H9 (cell line): ENCODE results near the gene ITPA. TPM values are rescaled to one million over a fixed set of nuclear protein-coding genes. Genes with fewer than 3 reads are reported as not detected.

Source experiments
- DNase-seq: peaks from one replicate; pipeline ENCODE4 v3.0.0-alpha.2; 2017
- H2AFZ ChIP-seq: one replicate; pipeline ENCODE4 v1.6.1; 2013; ENCODE audit warnings: mild to moderate bottlenecking, low read length, control low read depth, moderate library complexity
- H2AK5ac ChIP-seq: 2 replicates; pipeline ENCODE4 v1.6.1; 2013; ENCODE audit warnings: low read length, control low read depth, mixed read lengths; ENCODE audit not compliant: insufficient read length
- H2BK120ac ChIP-seq: one replicate; pipeline ENCODE4 v1.6.1; 2013; ENCODE audit warnings: low read depth, mild to moderate bottlenecking, low read length, control low read depth, inconsistent platforms; ENCODE audit not compliant: poor library complexity, severe bottlenecking
- H2BK12ac ChIP-seq: 2 replicates; pipeline ENCODE4 v1.6.1; 2013; ENCODE audit warnings: low read length, control low read depth, mixed read lengths, low read depth; ENCODE audit not compliant: insufficient read length
- H2BK15ac ChIP-seq: 2 replicates; pipeline ENCODE4 v1.6.1; 2013; ENCODE audit warnings: low read depth, low read length, control low read depth
- H2BK20ac ChIP-seq: one replicate; pipeline ENCODE4 v1.6.1; 2013; ENCODE audit warnings: low read depth, mild to moderate bottlenecking, low read length, control low read depth, inconsistent platforms; ENCODE audit not compliant: poor library complexity, severe bottlenecking
- H2BK5ac ChIP-seq: 2 replicates; pipeline ENCODE4 v1.6.1; 2013; ENCODE audit warnings: low read length, control low read depth, mixed read lengths; ENCODE audit not compliant: insufficient read length
- H3K14ac ChIP-seq: 2 replicates; pipeline ENCODE4 v1.6.1; 2013; ENCODE audit warnings: low read length, control low read depth; ENCODE audit not compliant: insufficient read depth
- H3K18ac ChIP-seq: 2 replicates; pipeline ENCODE4 v1.6.1; 2013; ENCODE audit warnings: low read depth, mild to moderate bottlenecking, mixed read lengths, low read length, control low read depth; ENCODE audit not compliant: insufficient read length
- H3K23ac ChIP-seq: 2 replicates; pipeline ENCODE4 v1.6.1; 2013; ENCODE audit warnings: low read length, control low read depth, mixed read lengths, low read depth; ENCODE audit not compliant: insufficient read length
- H3K23me2 ChIP-seq: 2 replicates; pipeline ENCODE4 v1.6.1; 2013; ENCODE audit warnings: low read depth, mild to moderate bottlenecking, mixed read lengths, low read length, control low read depth; ENCODE audit not compliant: insufficient read length, poor library complexity, severe bottlenecking
- H3K27ac ChIP-seq: 2 replicates; pipeline ENCODE4 v1.5.1; 2013; ENCODE audit warnings: low read length, control low read depth, mixed read lengths, low read depth; ENCODE audit not compliant: insufficient read length
- H3K27me3 ChIP-seq: 2 replicates; pipeline ENCODE4 v1.6.1; 2013; ENCODE audit warnings: low read length, control low read depth, inconsistent platforms; ENCODE audit not compliant: insufficient read depth
- H3K4ac ChIP-seq: 2 replicates; pipeline ENCODE4 v1.6.1; 2013; ENCODE audit warnings: low read depth, mild to moderate bottlenecking, control low read depth, inconsistent platforms, low read length, moderate library complexity
- H3K4me1 ChIP-seq: 2 replicates; pipeline ENCODE4 v1.6.1; 2013; ENCODE audit warnings: low read length, control low read depth, inconsistent platforms; ENCODE audit not compliant: insufficient read depth
- H3K4me2 ChIP-seq: 2 replicates; pipeline ENCODE4 v1.6.1; 2013; ENCODE audit warnings: low read length, control low read depth, mixed read lengths; ENCODE audit not compliant: insufficient read length, insufficient read depth
- H3K56ac ChIP-seq: 2 replicates; pipeline ENCODE4 v1.6.1; 2013; ENCODE audit warnings: low read depth, mild to moderate bottlenecking, mixed read lengths, low read length, control low read depth; ENCODE audit not compliant: insufficient read length
- H3K79me1 ChIP-seq: 2 replicates; pipeline ENCODE4 v1.6.1; 2013; ENCODE audit warnings: low read depth, mild to moderate bottlenecking, moderate library complexity, low read length, control low read depth, inconsistent platforms; ENCODE audit not compliant: insufficient read depth, poor library complexity, severe bottlenecking
- H3K79me2 ChIP-seq: 2 replicates; pipeline ENCODE4 v1.6.1; 2013; ENCODE audit warnings: low read length, control low read depth, inconsistent platforms; ENCODE audit not compliant: insufficient read depth
- H3K9ac ChIP-seq: 2 replicates; pipeline ENCODE4 v1.6.1; 2013; ENCODE audit warnings: low read length, control low read depth, mixed read lengths; ENCODE audit not compliant: insufficient read length; ENCODE audit errors: extremely low read depth
- H3K9me3 ChIP-seq: one replicate; pipeline ENCODE4 v1.6.1; 2013; ENCODE audit warnings: low read depth, low read length, inconsistent platforms; ENCODE audit not compliant: control insufficient read depth
- H3T11ph ChIP-seq: one replicate; pipeline ENCODE4 v1.6.1; 2013; ENCODE audit warnings: mild to moderate bottlenecking, low read length, control low read depth, inconsistent platforms
- H4K20me1 ChIP-seq: one replicate; pipeline ENCODE4 v1.6.1; 2013; ENCODE audit not compliant: control insufficient read depth, insufficient read length, insufficient read depth
- H4K5ac ChIP-seq: 2 replicates; pipeline ENCODE4 v1.6.1; 2013; ENCODE audit warnings: low read depth, mild to moderate bottlenecking, mixed read lengths, low read length, control low read depth; ENCODE audit not compliant: insufficient read length
- H4K8ac ChIP-seq: replicated peaks from 2 replicates; pipeline ENCODE4 v1.6.1; 2013; ENCODE audit warnings: low read length, control low read depth, mixed read lengths, low read depth; ENCODE audit not compliant: insufficient read length
- H4K91ac ChIP-seq: 2 replicates; pipeline ENCODE4 v1.6.1; 2013; ENCODE audit warnings: low read depth, mild to moderate bottlenecking, moderate library complexity, mixed read lengths, low read length, control low read depth; ENCODE audit not compliant: insufficient read length
- H3K27ac Mint-ChIP-seq, 3 experiments: 2 replicates in 2 of 3; 3 replicates in 1 of 3; pipeline ENCODE4 v1.8.0; 2020 to 2021; ENCODE audit warnings: mixed read lengths in 3 of 3, mild to moderate bottlenecking in 1 of 3, moderate library complexity in 1 of 3
- H3K27me3 Mint-ChIP-seq: 2 replicates; pipeline ENCODE4 v1.8.0; 2021; ENCODE audit warnings: low read depth, mild to moderate bottlenecking, moderate library complexity, mixed read lengths
- H3K36me3 Mint-ChIP-seq, 3 experiments: 2 replicates in 2 of 3; 3 replicates in 1 of 3; pipeline ENCODE4 v1.8.0; 2020 to 2021; ENCODE audit warnings: low read depth in 3 of 3, mixed read lengths in 3 of 3; ENCODE audit not compliant: insufficient read depth in 1 of 3
- H3K4me1 Mint-ChIP-seq, 2 experiments: 2 replicates each; pipeline ENCODE4 v1.8.0; 2020; ENCODE audit warnings: mixed read lengths in 2 of 2
- H3K4me3 Mint-ChIP-seq, 2 experiments: 2 replicates in 1 of 2; 3 replicates in 1 of 2; pipeline ENCODE4 v1.8.0; 2020 to 2021; ENCODE audit warnings: mild to moderate bottlenecking in 2 of 2, mixed read lengths in 2 of 2, moderate library complexity in 1 of 2
- H3K9me3 Mint-ChIP-seq, 2 experiments: 2 replicates in 1 of 2; 3 replicates in 1 of 2; pipeline ENCODE4 v1.8.0; 2020; ENCODE audit warnings: mild to moderate bottlenecking in 2 of 2, mixed read lengths in 2 of 2, moderate library complexity in 1 of 2
- CTCF ChIP-seq: fragments of 200-600 bp; sonication (generic); conservative IDR thresholded peaks from 3 replicates; pipeline ENCODE4 v1.8.0; 2021; ENCODE audit warnings: antibody characterized with exemption, mild to moderate bottlenecking
- WGBS: extraction: QIAGEN DNeasy Blood & Tissue Kit; methylation state at CpG from one replicate; pipeline ENCODE4 v1.1.7; 2013; ENCODE audit warnings: missing lambda C conversion rate, low lambda C conversion rate, mixed read lengths; ENCODE audit not compliant: insufficient read length; ENCODE audit errors: extremely low coverage; 5-methylcytosine and 5-hydroxymethylcytosine counted together
- total RNA-seq: library from RNA; stranded (reverse); gene quantifications from 2 replicates; pipeline ENCODE4 v1.2.1, GENCODE V29; 2021

The ITPA gene
- total RNA-seq, 1 experiment from 2014 or later = 74.5 TPM

GRCh38 chr20:3233131-3233990 is 24.1 kb downstream of the ITPA start:
- H3K9me3 Mint-ChIP-seq = no peaks in the 10 kb centered on the region; a peak in 1 of 5 replicates
- no peak overlapping the region for H3K4me2 ChIP-seq
- H3K9me3 ChIP-seq = no peaks in the 10 kb centered on the region
- H3K27me3 Mint-ChIP-seq = peaks cover 29% of the 10 kb centered on the region
- H3K79me2 ChIP-seq = no peaks in the 10 kb centered on the region
- TF ChIP-seq CTCF = no peak
- no peak overlapping the region for H2AK5ac ChIP-seq
- H3K14ac ChIP-seq = no peak overlapping the region
- H2BK15ac ChIP-seq = no peak overlapping the region
- peaks cover 10% of the 10 kb centered on the region for H3K23me2 ChIP-seq
- no peaks in the 10 kb centered on the region for H4K20me1 ChIP-seq
- H2BK12ac ChIP-seq = no peak overlapping the region
- H3K4me3 Mint-ChIP-seq = no peak overlapping the region
- peaks cover 11% of the 10 kb centered on the region; the same call in 1 of the 2 replicates for H3K27me3 ChIP-seq
- no peak overlapping the region for H3K23ac ChIP-seq
- H2BK120ac ChIP-seq = no peak overlapping the region
- no peak overlapping the region for H3K27ac Mint-ChIP-seq
- no peak overlapping the region for H3K4ac ChIP-seq
- no peaks in the 10 kb centered on the region for H3K79me1 ChIP-seq
- H4K5ac ChIP-seq = no peak overlapping the region
- H3K4me1 ChIP-seq = no peaks in the 10 kb centered on the region
- H2BK20ac ChIP-seq = no peak overlapping the region
- no CpG with 5 or more reads among the region's 32 CpGs for WGBS
- H2AFZ ChIP-seq = no peak overlapping the region
- peaks cover 0 to 14% of the 10 kb centered on the region in 2 experiments; a peak in 2 of 4 replicates for H3K4me1 Mint-ChIP-seq
- H3K36me3 Mint-ChIP-seq = peaks cover 0 to 31% (median 0%) of the 10 kb centered on the region in 3 experiments; a peak in 3 of 7 replicates
- H2BK5ac ChIP-seq = no peak overlapping the region
- H3K18ac ChIP-seq = no peak overlapping the region
- H3T11ph ChIP-seq = no peak overlapping the region
- no peak overlapping the region for H3K27ac ChIP-seq
- no peak overlapping the region for H3K9ac ChIP-seq
- no peak for DNase-seq
- H4K8ac ChIP-seq = no peak overlapping the region
- H3K56ac ChIP-seq = no peak overlapping the region
- H4K91ac ChIP-seq = no peak overlapping the region
